GM12878 (cell line): ENCODE measurements around the gene NSD2. TPM values are rescaled to one million over a fixed set of nuclear protein-coding genes. Genes with fewer than 3 reads are reported as not detected.

ENCODE experiments used
- BHLHE40 ChIP-seq, 2 experiments: fragments of 450-650 bp in 1 of 2; IDR thresholded peaks; 2 replicates each; pipeline ENCODE4 v1.6.1; 2011 to 2017; ENCODE audit warnings: low read depth in 2 of 2, borderline replicate concordance in 1 of 2, improper control_type of control experiment in 1 of 2, low read length in 1 of 2, mild to moderate bottlenecking in 1 of 2
- CUX1 ChIP-seq: IDR thresholded peaks from 2 replicates; pipeline ENCODE4 v1.6.1; 2012; ENCODE audit warnings: improper control_type of control experiment, low read depth, low read length; ENCODE audit not compliant: insufficient replicate concordance
- DPF2 ChIP-seq: fragments of 450-650 bp; IDR thresholded peaks from 2 replicates; pipeline ENCODE4 v1.6.1; 2017; ENCODE audit warnings: mild to moderate bottlenecking
- HCFC1 ChIP-seq: fragments of 150-350 bp; IDR thresholded peaks from 2 replicates; pipeline ENCODE4 v1.6.1; 2014; ENCODE audit warnings: low read length
- HDGF ChIP-seq: fragments of 450-650 bp; IDR thresholded peaks from 2 replicates; pipeline ENCODE4 v1.6.1; 2016; ENCODE audit warnings: antibody characterized with exemption
- IRF4 ChIP-seq: IDR thresholded peaks from 2 replicates; pipeline ENCODE4 v1.6.1; 2011; ENCODE audit warnings: low read depth, low read length
- MEF2B ChIP-seq: fragments of 450-650 bp; IDR thresholded peaks from 2 replicates; pipeline ENCODE4 v1.6.1; 2018; ENCODE audit warnings: mild to moderate bottlenecking, moderate library complexity; ENCODE audit not compliant: partially characterized antibody, poor library complexity, severe bottlenecking
- MLLT1 ChIP-seq: fragments of 450-650 bp; IDR thresholded peaks from 2 replicates; pipeline ENCODE4 v1.6.1; 2016; ENCODE audit warnings: mild to moderate bottlenecking
- NRF1 ChIP-seq: conservative IDR thresholded peaks from 2 replicates; pipeline ENCODE4 v1.6.1; 2011; ENCODE audit warnings: mild to moderate bottlenecking, low read depth, low read length, improper control_type of control experiment
- POU2F2 ChIP-seq: IDR thresholded peaks from 3 replicates; pipeline ENCODE4 v1.6.1; 2011; ENCODE audit warnings: low read depth, mild to moderate bottlenecking, low read length, borderline replicate concordance
- RELB ChIP-seq: fragments of 450-650 bp; IDR thresholded peaks from 2 replicates; pipeline ENCODE4 v1.6.1; 2017; ENCODE audit warnings: low read depth, mild to moderate bottlenecking, moderate library complexity
- RFX5 ChIP-seq: IDR thresholded peaks from 2 replicates; pipeline ENCODE4 v1.6.1; 2011; ENCODE audit warnings: low read depth, low read length, improper control_type of control experiment
- RUNX3 ChIP-seq: IDR thresholded peaks from 2 replicates; pipeline ENCODE4 v1.6.1; 2012; ENCODE audit warnings: low read length, inconsistent platforms
- TAF1 ChIP-seq: IDR thresholded peaks from 2 replicates; pipeline ENCODE4 v1.6.1; 2011; ENCODE audit warnings: mild to moderate bottlenecking, low read depth, low read length, borderline replicate concordance
- TCF12 ChIP-seq: IDR thresholded peaks from 2 replicates; pipeline ENCODE4 v1.6.1; 2011; ENCODE audit warnings: low read depth, mild to moderate bottlenecking, low read length
- YY1 ChIP-seq: IDR thresholded peaks from 2 replicates; pipeline ENCODE4 v1.6.1; 2011; ENCODE audit warnings: low read depth, mild to moderate bottlenecking, low read length
- polyA plus RNA-seq, 11 experiments: library from polyadenylated mRNA; depleted of rRNA in 4 of 11; unstranded in 6 of 11; stranded (reverse) in 5 of 11; fragments of >200 nt; fragmentation: Nextera tagmentation in 4 of 11; fragmentation: Illumina TruSeq in 1 of 11; extraction: Ambion mirVana in 4 of 11; extraction: Trizol in 1 of 11; gene quantifications; 1 replicate in 1 of 11; 2 replicates in 10 of 11; pipeline versions ENCODE4 v1.2.1 to v1.2.3, GENCODE V29; 2011 to 2016; ENCODE audit warnings: inconsistent platforms in 2 of 11, missing spikeins in 2 of 11, low read depth in 1 of 11
- total RNA-seq, 4 experiments: library from RNA; depleted of rRNA in 3 of 4; stranded (reverse); fragments of >200 nt in 3 of 4; fragmentation: Illumina TruSeq in 1 of 4; extraction: Trizol in 1 of 4; gene quantifications; 2 replicates each; pipeline versions ENCODE4 v1.2.1 to v1.2.3, GENCODE V29; 2013 to 2021

The NSD2 gene
- total and polyA plus RNA-seq, 10 of the 15 experiments (the other 5 are each of a cell fraction or from before 2014, with no cell fraction given) = 8.6 to 139 (median 67.2) TPM

GRCh38 chr4:1834047-1834775 lies 37.0 kb upstream of the NSD2 start (continued):
- 0 out of 3 replicates have a peak, but pooled peaks have one; percentile 9 for TF ChIP-seq POU2F2
- TF ChIP-seq BHLHE40 (IDR thresholded peaks at IDR 0.05; ENCODE audit: borderline replicate concordance in 1 of 2, low read depth in 2 of 2, low read length in 1 of 2) = 0 out of 4 replicates have a peak, but pooled peaks of 1 of the 2 experiments have one; percentile 21
- peak; percentile 78; the same call in 1 of the 2 replicates for TF ChIP-seq HDGF
- TF ChIP-seq RELB = peak; percentile 42; the same call in 1 of the 2 replicates
- peak; percentile 75 for TF ChIP-seq RUNX3
- no peak for TF ChIP-seq CUX1
- TF ChIP-seq MLLT1 = peak; percentile 85
- TF ChIP-seq NRF1 = no peak
- TF ChIP-seq RFX5 = no peak
- no peak for TF ChIP-seq IRF4
- TF ChIP-seq TCF12 = 0 out of 2 replicates have a peak, but pooled peaks have one; percentile 7
- TF ChIP-seq HCFC1 = peak; percentile 10; the same call in 1 of the 2 replicates
- peak; percentile 57; the same call in 1 of the 2 replicates for TF ChIP-seq YY1
- 0 out of 2 replicates have a peak, but pooled peaks have one; percentile 22 for TF ChIP-seq DPF2
- TF ChIP-seq MEF2B = peak; percentile 69
- 0 out of 2 replicates have a peak, but pooled peaks have one; percentile 16 for TF ChIP-seq TAF1
